HL-60 (cell line): Measurements from ENCODE around the gene GDPD5.

Source experiments
- GABPA ChIP-seq: IDR thresholded peaks from 2 replicates; pipeline ENCODE4 v1.6.1; 2012; ENCODE audit warnings: low read depth
- POLR2AphosphoS5 ChIP-seq: IDR thresholded peaks from 2 replicates; pipeline ENCODE4 v1.6.1; 2012; ENCODE audit warnings: low read depth
- REST ChIP-seq: IDR thresholded peaks from 2 replicates; pipeline ENCODE4 v1.6.1; 2012; ENCODE audit warnings: low read depth; ENCODE audit not compliant: insufficient replicate concordance
- SPI1 ChIP-seq: IDR thresholded peaks from 2 replicates; pipeline ENCODE4 v1.6.1; 2012; ENCODE audit warnings: low read depth, mild to moderate bottlenecking, borderline replicate concordance
- TF ChIP-seq, protein P1 (sequence below): IDR thresholded peaks from one replicate; pipeline ENCODE4 v1.5.1; 2011; ENCODE audit warnings: low read length, control low read depth, inconsistent platforms; ENCODE audit not compliant: insufficient read depth

DNA sequence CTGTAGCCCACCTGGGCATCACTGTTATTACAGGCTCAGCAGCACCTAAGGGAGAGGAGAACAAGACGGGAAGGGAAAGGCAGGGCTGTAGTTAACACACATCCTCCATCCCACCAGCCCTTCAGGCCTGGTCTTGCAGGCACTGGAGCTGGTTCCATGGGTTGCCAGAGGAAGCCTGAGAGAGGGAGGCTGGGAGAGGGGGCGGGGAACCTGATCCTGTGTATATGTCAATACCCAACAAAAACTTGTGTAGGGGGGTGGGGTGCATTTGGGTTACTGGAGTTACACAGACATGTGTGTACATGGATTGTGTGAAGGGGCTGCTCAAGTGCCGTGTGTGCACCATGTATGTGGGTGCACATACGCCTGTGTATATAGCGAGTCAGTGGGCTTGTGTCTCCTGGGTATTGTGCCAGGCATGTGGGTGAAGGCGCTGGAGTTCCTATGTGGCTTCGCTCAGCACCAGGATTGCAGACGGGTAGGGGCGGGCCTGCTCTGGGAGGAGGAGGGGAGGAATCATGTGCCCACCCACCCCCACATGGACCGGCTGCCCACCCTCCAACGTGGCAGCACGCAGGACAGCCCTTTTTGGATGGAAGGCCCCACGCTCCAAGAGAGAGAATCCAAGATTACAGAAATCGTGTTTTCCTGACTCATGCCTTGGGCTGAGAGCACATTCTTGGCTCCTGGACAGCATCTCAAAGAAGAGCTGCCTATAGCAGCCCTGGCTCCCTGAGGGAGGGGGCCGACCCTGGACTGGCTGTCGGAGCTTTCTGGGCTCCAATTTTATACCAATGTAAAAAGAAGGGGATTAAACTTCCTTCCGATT is 32.1 kb upstream of the GDPD5 start:
- TF ChIP-seq, protein P1, sequence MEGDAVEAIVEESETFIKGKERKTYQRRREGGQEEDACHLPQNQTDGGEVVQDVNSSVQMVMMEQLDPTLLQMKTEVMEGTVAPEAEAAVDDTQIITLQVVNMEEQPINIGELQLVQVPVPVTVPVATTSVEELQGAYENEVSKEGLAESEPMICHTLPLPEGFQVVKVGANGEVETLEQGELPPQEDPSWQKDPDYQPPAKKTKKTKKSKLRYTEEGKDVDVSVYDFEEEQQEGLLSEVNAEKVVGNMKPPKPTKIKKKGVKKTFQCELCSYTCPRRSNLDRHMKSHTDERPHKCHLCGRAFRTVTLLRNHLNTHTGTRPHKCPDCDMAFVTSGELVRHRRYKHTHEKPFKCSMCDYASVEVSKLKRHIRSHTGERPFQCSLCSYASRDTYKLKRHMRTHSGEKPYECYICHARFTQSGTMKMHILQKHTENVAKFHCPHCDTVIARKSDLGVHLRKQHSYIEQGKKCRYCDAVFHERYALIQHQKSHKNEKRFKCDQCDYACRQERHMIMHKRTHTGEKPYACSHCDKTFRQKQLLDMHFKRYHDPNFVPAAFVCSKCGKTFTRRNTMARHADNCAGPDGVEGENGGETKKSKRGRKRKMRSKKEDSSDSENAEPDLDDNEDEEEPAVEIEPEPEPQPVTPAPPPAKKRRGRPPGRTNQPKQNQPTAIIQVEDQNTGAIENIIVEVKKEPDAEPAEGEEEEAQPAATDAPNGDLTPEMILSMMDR: no peak
- TF ChIP-seq GABPA (no peak), SPI1 (no peak), REST (no peak), POLR2AphosphoS5 (no peak)
